ENCODE results near the gene IPO9.

IPO9 gene

DNA sequence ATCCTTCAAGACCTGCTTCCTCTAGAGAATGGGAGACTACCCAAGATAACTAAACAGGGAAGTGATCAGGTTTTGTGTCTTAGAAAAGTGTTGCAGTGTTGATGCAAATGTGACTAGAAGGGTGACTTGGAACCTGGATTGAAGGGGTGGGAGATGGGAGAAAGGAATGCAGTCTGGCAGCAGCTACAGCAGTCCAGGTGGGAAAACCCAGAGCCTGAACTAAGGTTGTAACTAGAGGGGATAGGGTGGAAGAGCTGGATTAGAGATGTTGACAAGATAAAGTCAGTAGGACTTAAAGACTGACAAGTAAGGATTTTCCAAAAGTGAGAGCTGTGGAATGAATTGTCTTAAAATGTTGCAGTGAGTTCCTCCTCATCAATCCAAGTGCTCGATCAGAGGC is 52.7 kb downstream of the IPO9 start:
- CTCF ChIA-PET = interaction anchor here (0.8 to 3.0 kb wide), 3 partner anchors 8 to 15 kb away, joined by 3 to 13 read pairs (median 9); no protein-coding TSS in a partner anchor
- peaks cover 29% of the 10 kb centered on the region for H3K27me3 Mint-ChIP-seq
- no peak for DNase-seq
- peaks cover 3% of the 10 kb centered on the region for H3K36me3 Mint-ChIP-seq
- H3K27ac Mint-ChIP-seq = no peak overlapping the region
- H3K9me3 Mint-ChIP-seq = no peaks in the 10 kb centered on the region
- no peak overlapping the region for H3K4me3 Mint-ChIP-seq
- no peaks in the 10 kb centered on the region for H3K4me1 Mint-ChIP-seq

DNA sequence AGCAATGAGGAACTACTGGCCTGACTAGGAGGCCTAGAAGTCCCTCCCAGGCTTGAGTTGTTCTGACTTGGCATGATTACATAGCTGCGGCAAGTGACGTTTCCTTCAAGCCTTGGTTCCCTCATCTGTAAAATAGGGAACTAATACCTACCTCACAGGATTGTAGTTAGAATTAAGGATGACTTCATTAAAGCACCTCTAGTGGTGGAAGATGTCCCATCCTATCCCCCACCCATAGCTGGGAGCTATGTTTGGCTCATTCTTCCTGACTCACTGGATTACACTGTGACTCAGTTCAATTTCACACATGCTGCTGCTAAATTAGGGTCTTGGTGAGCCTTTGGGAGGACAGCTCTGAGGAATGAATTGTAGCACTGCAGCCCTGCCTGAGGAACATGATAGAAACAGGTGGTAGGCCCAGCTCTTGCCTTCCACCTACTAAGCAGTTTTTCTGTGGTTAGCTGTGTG is 53.7 kb downstream of the IPO9 start:
- CTCF ChIA-PET = interaction anchor here (1.0 to 1.6 kb wide), 5 partner anchors 11 to 253 kb away, joined by 3 to 7 read pairs (median 3); no protein-coding TSS in a partner anchor
- no peak for DNase-seq

DNA sequence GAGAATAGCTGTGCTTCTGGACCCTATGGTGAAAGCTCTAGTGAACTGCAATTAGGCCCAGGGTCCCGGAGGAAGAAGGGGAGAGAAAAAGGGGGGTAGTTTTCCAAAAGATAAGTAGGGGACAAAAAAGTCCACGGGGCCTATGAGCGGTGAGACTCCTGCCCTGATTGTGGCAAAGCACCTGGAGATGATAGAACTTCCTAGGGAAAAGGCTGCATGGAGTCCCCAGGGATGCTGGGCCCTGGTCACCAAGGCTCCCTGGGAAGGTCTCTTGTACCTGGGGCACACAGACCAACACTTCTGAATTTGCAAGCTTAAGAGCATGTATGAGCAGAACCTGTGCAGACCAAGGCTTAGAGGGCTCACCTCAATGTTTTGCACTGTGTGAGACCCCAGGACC is 54.3 kb downstream of the IPO9 start:
- no peaks in the 10 kb centered on the region for H3K4me1 Mint-ChIP-seq
- H3K36me3 Mint-ChIP-seq = peaks cover 3% of the 10 kb centered on the region
- DNase-seq = no peak
- H3K9me3 Mint-ChIP-seq = no peaks in the 10 kb centered on the region
- H3K27me3 Mint-ChIP-seq = peaks cover 46% of the 10 kb centered on the region
- CTCF ChIA-PET = interaction anchor here (1.0 to 1.6 kb wide), 7 partner anchors 10 to 252 kb away, joined by 3 to 9 read pairs (median 3); no protein-coding TSS in a partner anchor
- no peak overlapping the region for H3K27ac Mint-ChIP-seq
- no peak overlapping the region for H3K4me3 Mint-ChIP-seq

More for the DNA sequence above, 53.7 kb downstream of the IPO9 start:
- H3K27me3 Mint-ChIP-seq = peaks cover 40% of the 10 kb centered on the region
- no peaks in the 10 kb centered on the region for H3K4me1 Mint-ChIP-seq
- H3K9me3 Mint-ChIP-seq = no peaks in the 10 kb centered on the region
- H3K4me3 Mint-ChIP-seq = no peak overlapping the region
- peaks cover 3% of the 10 kb centered on the region for H3K36me3 Mint-ChIP-seq
- no peak overlapping the region for H3K27ac Mint-ChIP-seq

DNA sequence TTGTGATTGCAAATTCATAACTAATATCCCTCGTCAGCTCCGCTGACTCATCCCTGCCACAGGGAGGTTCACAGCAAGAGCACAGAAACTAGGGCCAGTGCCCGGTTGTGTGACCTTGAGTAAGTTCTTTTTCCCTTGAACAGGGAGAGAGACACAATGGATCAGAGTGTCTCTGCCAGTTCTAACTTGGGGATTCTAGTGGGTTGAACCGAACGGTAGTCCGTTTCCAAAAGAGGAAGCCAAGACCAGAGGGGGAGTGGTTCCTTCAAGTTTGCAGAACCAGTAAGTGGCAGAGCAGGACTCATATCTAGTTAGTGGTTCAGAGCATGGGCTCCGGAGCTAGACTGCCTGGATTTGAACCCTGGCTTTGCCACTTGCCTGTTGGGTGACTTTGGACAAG is 54.8 kb downstream of the IPO9 start:
- no peaks in the 10 kb centered on the region for H3K9me3 Mint-ChIP-seq
- H3K27me3 Mint-ChIP-seq = peaks cover 51% of the 10 kb centered on the region
- H3K27ac Mint-ChIP-seq = no peak overlapping the region
- H3K4me3 Mint-ChIP-seq = no peak overlapping the region
- DNase-seq = no peak
- CTCF ChIA-PET = interaction anchor here (1.0 to 1.6 kb wide), 4 partner anchors 10 to 252 kb away, joined by 3 to 9 read pairs (median 4); no protein-coding TSS in a partner anchor
- H3K4me1 Mint-ChIP-seq = no peaks in the 10 kb centered on the region
- no peaks in the 10 kb centered on the region for H3K36me3 Mint-ChIP-seq

DNA sequence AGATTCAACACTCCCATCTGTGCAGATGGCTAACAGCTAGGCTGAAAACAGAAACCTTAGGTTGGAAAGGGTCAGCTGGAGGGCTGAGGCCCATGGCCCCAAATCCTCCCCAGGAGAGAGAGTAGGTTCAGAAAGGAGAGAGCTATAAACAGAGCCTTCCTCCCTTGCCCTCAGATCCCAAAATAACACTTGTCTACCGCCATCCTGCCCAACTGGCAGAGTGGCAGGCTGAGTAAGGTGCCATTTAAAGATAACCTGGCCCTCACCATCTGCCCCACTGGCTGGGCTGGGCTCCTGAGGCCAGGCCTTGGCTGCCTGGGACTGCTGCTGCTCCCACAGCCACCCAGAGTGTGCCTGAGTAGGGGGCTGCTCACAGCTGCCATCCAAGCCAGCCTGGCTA is 55.5 kb downstream of the IPO9 start:
- Mint-ChIP-seq H3K36me3 (no peaks in the 10 kb centered on the region), H3K27ac (no peak overlapping the region), H3K4me3 (no peak overlapping the region), H3K9me3 (no peaks in the 10 kb centered on the region), H3K27me3 (peaks cover 57% of the 10 kb centered on the region), H3K4me1 (peaks cover under 1% of the 10 kb centered on the region)
- no peak for DNase-seq
- CTCF ChIA-PET = interaction anchor here (1.1 to 1.6 kb wide), 2 partner anchors 11 to 115 kb away, joined by 5 to 9 read pairs; no protein-coding TSS in a partner anchor

DNA sequence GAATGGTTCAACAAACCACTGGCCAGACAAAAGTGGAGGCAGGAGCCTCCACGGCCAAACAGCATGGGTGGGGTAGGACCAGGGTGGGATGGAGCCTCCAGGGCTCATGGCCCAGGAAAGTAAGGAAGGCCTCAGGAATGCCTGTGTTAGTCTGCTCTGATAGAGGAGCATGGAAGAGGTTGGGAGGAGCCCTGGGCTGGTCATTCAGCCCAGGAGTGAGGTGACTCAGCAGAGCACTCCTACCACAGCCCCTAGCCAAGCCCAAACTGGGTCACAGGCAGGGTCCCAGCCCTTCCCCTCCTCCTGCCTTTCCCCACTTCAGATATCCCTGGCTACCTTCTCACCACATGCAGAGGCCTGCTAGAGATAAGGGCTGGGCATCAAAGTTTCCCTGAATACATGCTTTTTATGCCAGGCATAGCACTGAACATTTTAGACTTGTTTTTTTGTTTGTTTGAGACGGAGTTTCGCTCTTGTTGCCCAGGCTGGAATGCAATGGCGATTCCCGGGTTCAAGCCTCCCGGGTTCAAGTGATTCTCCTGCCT is 56.6 kb downstream of the IPO9 start:
- peaks cover 69% of the 10 kb centered on the region for H3K27me3 Mint-ChIP-seq
- no peak overlapping the region for H3K4me3 Mint-ChIP-seq
- H3K36me3 Mint-ChIP-seq = no peaks in the 10 kb centered on the region
- DNase-seq = no peak
- peaks cover 3% of the 10 kb centered on the region for H3K4me1 Mint-ChIP-seq
- no peak overlapping the region for H3K27ac Mint-ChIP-seq
- CTCF ChIA-PET = interaction anchor here (1.9 kb wide), 1 partner anchor 10 kb away, joined by 18 read pairs; no protein-coding TSS in a partner anchor
- no peaks in the 10 kb centered on the region for H3K9me3 Mint-ChIP-seq

DNA sequence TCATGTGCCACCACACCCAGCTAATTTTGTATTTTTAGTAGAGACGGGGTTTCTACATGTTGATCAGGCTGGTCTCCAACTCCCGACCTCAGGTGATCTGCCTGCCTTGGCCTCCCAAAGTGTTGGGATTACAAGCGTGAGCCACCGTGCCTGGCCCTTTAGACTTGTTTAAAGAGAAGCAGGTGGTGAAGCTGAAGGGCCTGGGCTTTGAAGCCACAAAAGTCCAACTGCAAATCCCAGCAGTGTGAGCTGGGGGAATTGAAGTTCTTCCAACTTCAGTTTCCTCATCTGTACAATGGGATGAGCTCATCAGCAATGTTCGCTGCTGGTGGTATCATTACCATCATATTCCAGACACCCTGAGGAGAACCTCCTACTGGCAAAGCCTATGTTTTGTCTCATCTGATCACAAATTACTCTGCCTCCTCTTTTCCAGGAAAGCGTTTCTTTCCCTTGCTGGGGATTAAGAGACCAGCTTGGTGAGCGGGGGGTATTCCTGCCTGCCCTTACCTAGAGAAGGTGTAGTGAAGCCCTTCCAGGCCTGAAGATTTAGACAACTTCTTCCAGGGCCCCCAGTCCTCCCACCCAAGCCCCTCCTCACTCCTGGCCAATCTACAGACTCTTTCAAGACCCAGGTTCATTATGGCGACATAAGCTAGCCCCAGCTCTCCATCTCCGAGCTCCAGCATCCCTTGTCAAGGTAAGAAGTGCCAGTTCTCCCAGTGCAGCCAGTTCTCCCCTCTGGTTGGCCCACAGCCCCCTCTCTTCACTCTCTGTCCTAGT is 57.3 kb downstream of the IPO9 start:
- no peak for DNase-seq
- no peak overlapping the region for H3K27ac Mint-ChIP-seq
- no peak overlapping the region for H3K4me3 Mint-ChIP-seq
- peaks cover 3% of the 10 kb centered on the region for H3K4me1 Mint-ChIP-seq
- H3K36me3 Mint-ChIP-seq = no peaks in the 10 kb centered on the region
- CTCF ChIA-PET = interaction anchor here (1.4 to 1.9 kb wide), 3 partner anchors 10 to 86 kb away, joined by 3 to 18 read pairs (median 5); no protein-coding TSS in a partner anchor
- peaks cover 75% of the 10 kb centered on the region for H3K27me3 Mint-ChIP-seq
- no peaks in the 10 kb centered on the region for H3K9me3 Mint-ChIP-seq

DNA sequence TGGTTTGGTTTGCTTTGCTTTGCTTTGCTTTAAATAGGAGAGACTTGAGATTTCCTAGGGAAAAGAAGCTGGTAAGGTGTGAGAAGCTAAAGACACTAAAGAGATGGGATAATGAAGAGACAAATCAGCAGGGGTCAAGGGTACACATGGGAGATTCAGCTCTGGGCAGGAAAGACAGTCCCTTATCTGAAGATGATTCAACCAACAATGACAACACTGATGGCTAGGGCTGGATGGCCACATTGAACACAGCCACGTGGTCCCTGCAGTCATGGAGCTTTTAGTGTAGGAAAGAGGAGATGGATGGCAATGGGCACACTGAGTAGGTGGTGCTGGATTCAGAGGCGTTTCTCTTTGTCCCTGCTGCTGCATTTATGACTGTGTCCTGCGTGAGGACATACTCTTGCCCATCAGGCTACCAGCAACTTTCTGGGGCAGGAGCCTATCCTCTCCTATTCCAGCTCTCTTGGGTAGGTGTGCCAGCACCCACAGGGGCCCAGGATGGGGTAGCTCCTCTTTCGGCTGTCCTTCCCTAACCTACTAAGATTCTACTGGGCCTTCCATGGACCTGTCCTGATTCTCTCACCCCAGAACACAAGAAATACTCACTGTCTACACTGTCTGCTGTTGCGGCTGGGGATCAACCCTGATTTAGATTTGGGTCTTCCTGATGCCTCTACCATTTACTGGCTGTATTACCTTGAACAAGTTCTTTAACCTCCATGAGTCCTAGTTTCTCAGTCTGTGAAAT is 58.3 kb downstream of the IPO9 start:
- Mint-ChIP-seq H3K4me3 (no peak overlapping the region), H3K27ac (no peak overlapping the region), H3K36me3 (no peaks in the 10 kb centered on the region), H3K27me3 (peaks cover 84% of the 10 kb centered on the region), H3K9me3 (no peaks in the 10 kb centered on the region), H3K4me1 (peaks cover 3% of the 10 kb centered on the region)
- CTCF ChIA-PET = interaction anchor here (1.4 to 1.9 kb wide), 3 partner anchors 9 to 85 kb away, joined by 3 to 18 read pairs (median 5); no protein-coding TSS in a partner anchor
- no peak for DNase-seq

DNA sequence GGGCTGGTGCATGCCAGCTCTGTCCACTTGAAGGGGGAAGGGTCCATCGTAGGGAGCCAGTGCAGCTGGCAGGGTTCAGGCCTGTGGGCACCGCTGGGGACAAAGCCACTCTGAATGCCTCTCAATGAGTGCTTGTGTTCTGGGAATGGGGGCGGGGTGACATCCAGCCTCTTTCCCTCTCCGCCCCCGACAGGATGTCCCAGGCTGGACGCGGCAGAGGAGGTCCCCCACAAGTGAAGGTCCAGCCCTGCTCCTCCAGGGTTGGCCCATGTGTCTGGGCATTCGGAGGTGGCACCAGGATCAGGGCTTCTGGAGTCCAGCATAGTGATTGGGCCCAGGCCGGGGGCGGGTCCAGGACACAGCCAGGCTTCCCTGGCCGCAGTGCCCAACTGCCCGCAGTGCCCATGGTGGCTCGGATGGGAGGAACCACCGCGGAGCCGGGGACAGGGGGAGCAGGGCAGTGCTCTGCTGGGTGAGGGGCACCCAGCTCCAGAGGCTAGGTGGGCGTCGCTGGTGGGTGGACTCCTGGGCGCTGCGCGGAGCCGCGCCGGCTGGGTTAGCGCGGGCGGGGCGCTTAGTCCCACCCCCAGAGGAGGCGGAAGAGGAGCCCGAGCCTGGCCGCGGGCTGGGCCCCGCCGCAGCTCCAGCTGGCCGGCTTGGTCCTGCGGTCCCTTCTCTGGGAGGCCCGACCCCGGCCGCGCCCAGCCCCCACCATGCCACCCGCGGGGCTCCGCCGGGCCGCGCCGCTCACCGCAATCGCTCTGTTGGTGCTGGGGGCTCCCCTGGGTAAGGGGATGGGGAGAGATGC is 59.5 kb downstream of the IPO9 start, which contains the start of gene SHISA4:
Gene SHISA4 (plus strand): TSS at position 617 of the 808 bp plus-strand sequence. CDS start 97 bp downstream, at position 714.
- CTCF ChIA-PET = interaction anchor here (0.7 to 1.8 kb wide), 2 partner anchors 59 to 853 kb away, joined by 3 to 5 read pairs; no protein-coding TSS in a partner anchor
- H3K9me3 Mint-ChIP-seq = no peaks in the 10 kb centered on the region
- H3K27ac Mint-ChIP-seq = no peak within 1 kb of the TSS
- H3K4me3 Mint-ChIP-seq = peak within 1 kb of the TSS; percentile 50
- H3K27me3 Mint-ChIP-seq = peaks cover 87% of the 10 kb centered on the region
- no peaks in the 10 kb centered on the region for H3K36me3 Mint-ChIP-seq
- DNase-seq = peak; percentile 47
- H3K4me1 Mint-ChIP-seq = peaks cover 3% of the 10 kb centered on the region

DNA sequence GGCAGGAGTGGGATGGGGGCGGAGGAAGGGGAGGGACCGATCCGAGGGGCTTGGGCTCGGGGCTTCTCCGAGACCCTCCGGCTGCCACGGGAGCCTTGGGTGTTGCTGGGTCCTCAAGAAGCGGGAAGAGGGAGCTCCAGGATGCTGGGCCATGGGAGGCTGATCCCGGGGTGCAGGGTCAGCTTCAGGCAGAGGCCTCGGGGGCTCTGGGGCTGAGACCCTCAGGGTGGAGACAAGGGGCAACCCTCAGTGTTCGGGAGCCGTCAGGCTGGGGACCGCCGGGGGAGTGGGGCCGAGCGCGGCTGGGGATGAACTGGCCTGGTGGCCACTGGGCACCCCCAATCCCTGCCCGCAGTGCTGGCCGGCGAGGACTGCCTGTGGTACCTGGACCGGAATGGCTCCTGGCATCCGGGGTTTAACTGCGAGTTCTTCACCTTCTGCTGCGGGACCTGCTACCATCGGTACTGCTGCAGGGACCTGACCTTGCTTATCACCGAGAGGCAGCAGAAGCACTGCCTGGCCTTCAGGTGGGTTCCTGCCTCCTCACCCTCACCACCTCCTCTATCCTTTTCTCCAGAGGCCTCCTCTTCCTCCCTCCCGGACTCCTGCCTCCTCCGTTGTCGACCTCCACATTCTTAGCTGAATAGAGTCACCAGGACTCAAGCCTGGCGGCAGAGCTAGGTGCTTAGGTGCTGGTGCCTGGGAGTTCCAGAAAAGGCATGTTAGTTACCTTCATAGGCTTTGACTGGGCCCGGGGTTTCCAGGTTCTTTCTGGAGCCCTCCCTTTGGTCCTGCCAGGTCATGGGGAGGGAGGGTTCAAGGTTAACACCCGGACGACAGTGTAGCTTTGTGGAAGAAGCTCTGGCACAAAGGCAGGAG is 60.4 kb downstream of the IPO9 start:
- H3K4me3 Mint-ChIP-seq = peak overlapping the region; percentile 50
- no peak for DNase-seq
- no peaks in the 10 kb centered on the region for H3K36me3 Mint-ChIP-seq
- H3K9me3 Mint-ChIP-seq = no peaks in the 10 kb centered on the region
- CTCF ChIA-PET = interaction anchor here (0.7 to 0.9 kb wide), 2 partner anchors 8 to 854 kb away, joined by 3 read pairs; no protein-coding TSS in a partner anchor
- H3K27ac Mint-ChIP-seq = no peak overlapping the region
- peaks cover 88% of the 10 kb centered on the region for H3K27me3 Mint-ChIP-seq
- peaks cover 6% of the 10 kb centered on the region for H3K4me1 Mint-ChIP-seq

DNA sequence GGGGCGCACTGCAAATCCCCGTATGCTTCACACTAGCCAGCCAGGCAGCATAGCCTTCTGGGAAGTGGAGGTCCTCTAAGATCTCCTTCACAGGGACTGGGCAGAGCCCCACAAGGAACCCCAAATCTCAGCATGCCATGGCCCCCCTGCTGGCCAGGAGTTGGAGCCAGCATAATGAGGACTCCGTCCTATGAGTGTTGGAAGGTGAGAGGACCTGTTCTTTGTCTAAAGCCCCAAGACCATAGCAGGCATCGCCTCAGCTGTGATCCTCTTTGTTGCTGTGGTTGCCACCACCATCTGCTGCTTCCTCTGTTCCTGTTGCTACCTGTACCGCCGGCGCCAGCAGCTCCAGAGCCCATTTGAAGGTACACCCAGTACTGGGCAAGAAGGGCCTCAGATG is 61.3 kb downstream of the IPO9 start:
- H3K27ac Mint-ChIP-seq = no peak overlapping the region
- H3K27me3 Mint-ChIP-seq = peaks cover 79% of the 10 kb centered on the region
- no peaks in the 10 kb centered on the region for H3K9me3 Mint-ChIP-seq
- H3K4me1 Mint-ChIP-seq = peaks cover 14% of the 10 kb centered on the region
- no peak overlapping the region for H3K4me3 Mint-ChIP-seq
- CTCF ChIA-PET = interaction anchor here (0.9 kb wide), 2 partner anchors 9 to 110 kb away, joined by 3 to 4 read pairs; no protein-coding TSS in a partner anchor
- DNase-seq = no peak
- no peaks in the 10 kb centered on the region for H3K36me3 Mint-ChIP-seq

DNA sequence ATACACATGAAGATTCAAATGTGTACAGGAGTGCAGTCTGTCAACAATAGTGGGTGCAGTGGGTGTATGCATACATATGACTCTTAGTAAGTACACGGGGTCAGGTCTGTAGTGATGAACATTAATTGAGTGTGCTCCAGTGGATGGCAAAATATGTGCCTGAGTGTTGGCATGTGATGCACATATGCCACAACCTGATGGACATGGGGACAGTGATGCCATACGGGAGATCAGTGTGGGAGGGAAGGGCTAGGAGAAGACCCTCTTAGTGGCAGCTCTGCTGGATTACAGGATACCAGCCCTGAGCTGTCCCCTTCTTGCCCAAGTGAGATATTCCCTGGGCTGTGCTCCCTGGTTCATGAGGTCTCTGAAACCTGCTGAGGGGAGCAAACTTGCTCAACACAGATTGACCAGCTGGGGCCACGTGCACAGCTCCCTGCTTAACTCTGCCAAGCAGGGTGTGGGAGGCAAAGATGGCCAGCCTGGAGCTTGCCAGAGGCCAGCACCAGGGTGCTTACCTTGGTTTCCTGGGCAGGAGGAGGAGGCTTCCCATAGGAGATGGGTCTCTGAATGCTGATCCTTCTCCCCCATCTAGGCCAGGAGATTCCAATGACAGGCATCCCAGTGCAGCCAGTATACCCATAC is 62.0 kb downstream of the IPO9 start:
- no peak for DNase-seq
- Mint-ChIP-seq H3K36me3 (no peaks in the 10 kb centered on the region), H3K27ac (no peak overlapping the region), H3K9me3 (no peaks in the 10 kb centered on the region), H3K4me3 (no peak overlapping the region), H3K27me3 (peaks cover 75% of the 10 kb centered on the region), H3K4me1 (peaks cover 17% of the 10 kb centered on the region)
- CTCF ChIA-PET = interaction anchor here (0.9 to 2.9 kb wide), 3 partner anchors 10 to 109 kb away, joined by 4 to 9 read pairs (median 7); no protein-coding TSS in a partner anchor

Measured in activated naive CD4-positive, alpha-beta T cell treated with anti-CD3 and anti-CD28 coated beads, Interleukin-2, amount 10 ng/mL, durations not matched to agents 7 days and 5 days (primary cell).